GM15510 (cell line): Measurements from ENCODE around the gene THRAP3.

Source experiments
- POLR2A ChIP-seq: IDR thresholded peaks from 3 replicates; pipeline ENCODE4 v1.6.1; 2011; ENCODE audit warnings: borderline replicate concordance; ENCODE audit not compliant: insufficient read length; ENCODE audit errors: extremely low read depth

The THRAP3 gene

GRCh38 chr1:36223996-36224536, at the start of gene THRAP3:
Gene THRAP3 (plus strand): TSS chr1:36224443. CDS start chr1:36282564, 58,121 bp downstream.
- TF ChIP-seq POLR2A, result peak; percentile 70

- TF ChIP-seq POLR2A, result no peak
Measured at GRCh38 chr1:36174713-36175112, 49.5 kb upstream of the THRAP3 start.

- no peak for TF ChIP-seq POLR2A
Measured at GRCh38 chr1:36175137-36176095, 48.8 kb upstream of the THRAP3 start.

- no peak for TF ChIP-seq POLR2A
Measured at GRCh38 chr1:36176106-36176949, 47.9 kb upstream of the THRAP3 start.

- no peak for TF ChIP-seq POLR2A
Measured at GRCh38 chr1:36177589-36178431, 46.4 kb upstream of the THRAP3 start.

GRCh38 chr1:36178471-36179219, 45.6 kb upstream of the THRAP3 start:
- TF ChIP-seq POLR2A, result no peak

- TF ChIP-seq POLR2A, result no peak
Measured at GRCh38 chr1:36179220-36179600, 45.0 kb upstream of the THRAP3 start.

- no peak for TF ChIP-seq POLR2A
Measured at GRCh38 chr1:36182734-36183133, 41.5 kb upstream of the THRAP3 start.

- TF ChIP-seq POLR2A, result no peak
Measured at GRCh38 chr1:36183309-36183856, 40.9 kb upstream of the THRAP3 start.

GRCh38 chr1:36187800-36188593, 36.2 kb upstream of the THRAP3 start:
- TF ChIP-seq POLR2A, result no peak

- no peak for TF ChIP-seq POLR2A
Measured at GRCh38 chr1:36198641-36199040, 25.6 kb upstream of the THRAP3 start.

- no peak for TF ChIP-seq POLR2A
Measured at GRCh38 chr1:36199934-36200741, 24.1 kb upstream of the THRAP3 start.
